Chondrocyte (in vitro differentiated cells): ENCODE data around the gene BIVM. TPM values are rescaled to one million over a fixed set of nuclear protein-coding genes. Genes with fewer than 3 reads are reported as not detected.

Source experiments
- DNase-seq: peaks from one replicate; pipeline ENCODE4 v3.0.0; 2021; ENCODE audit warnings: mixed read lengths, low spot score
- H3K27ac Mint-ChIP-seq: one replicate; pipeline ENCODE4 v1.8.0; 2021; ENCODE audit warnings: mild to moderate bottlenecking, moderate library complexity, mixed read lengths; ENCODE audit not compliant: unreplicated experiment
- H3K27me3 Mint-ChIP-seq: 2 replicates; pipeline ENCODE4 v1.8.0; 2021; ENCODE audit warnings: low read depth, mixed read lengths
- H3K36me3 Mint-ChIP-seq: 2 replicates; pipeline ENCODE4 v1.8.0; 2021; ENCODE audit warnings: low read depth, mixed read lengths
- H3K4me1 Mint-ChIP-seq: 2 replicates; pipeline ENCODE4 v1.8.0; 2021; ENCODE audit warnings: low read depth, mild to moderate bottlenecking, mixed read lengths
- H3K4me3 Mint-ChIP-seq: one replicate; pipeline ENCODE4 v1.8.0; 2021; ENCODE audit warnings: mild to moderate bottlenecking, moderate library complexity, mixed read lengths; ENCODE audit not compliant: unreplicated experiment
- H3K9me3 Mint-ChIP-seq: 2 replicates; pipeline ENCODE4 v1.8.0; 2021; ENCODE audit warnings: low read depth, mixed read lengths
- CTCF ChIP-seq: fragments of 200-600 bp; sonication (generic); IDR thresholded peaks from 2 replicates; pipeline ENCODE4 v1.5.0; 2021; ENCODE audit warnings: antibody characterized with exemption, mild to moderate bottlenecking, moderate library complexity
- total RNA-seq: library from RNA; stranded (reverse); gene quantifications from 3 replicates; pipeline ENCODE4 v1.2.1, GENCODE V29; 2021

BIVM gene
- total RNA-seq, 1 donor from 2014 or later = 22.7 TPM

GRCh38 chr13:102881819-102882686 lies 83.1 kb downstream of the BIVM start:
- Mint-ChIP-seq H3K27ac (no peak overlapping the region), H3K4me3 (no peak overlapping the region), H3K4me1 (peaks cover 3% of the 10 kb centered on the region), H3K27me3 (no peaks in the 10 kb centered on the region), H3K9me3 (no peaks in the 10 kb centered on the region), H3K36me3 (peaks cover 9% of the 10 kb centered on the region)
- no peak for TF ChIP-seq CTCF
- DNase-seq = no peak

Other genes with a start within 250 kb of the BIVM start
- 27.6 to 36.0 TPM (median 27.8 TPM) in 3 replicates for gene TPP2, start 202.1 kb upstream of the BIVM start, total RNA-seq
- not detected in 3 replicates for gene METTL21C, start 104.1 kb upstream of the BIVM start, total RNA-seq
- 10.6 to 11.1 TPM (median 11.0 TPM) in 3 replicates for gene TEX30, start 25.3 kb upstream of the BIVM start, total RNA-seq
- 37.3 to 45.8 TPM (median 39.1 TPM) in 3 replicates for gene POGLUT2, start 143 bp upstream of the BIVM start, total RNA-seq
- gene ERCC5, start 46.9 kb downstream of the BIVM start, total RNA-seq = 41.0 to 63.4 TPM (median 51.1 TPM) in 3 replicates